KG1 (cell line): ENCODE results near the gene PPP1R10.
"Not testable (repeated sequence)": the region's sequence is repeated elsewhere in the genome, so short reads cannot be mapped to it uniquely, and the experiment has no call there.

ENCODE experiments used
- DNase-seq: peaks from one replicate; lab custom pipeline; 2025; lab: John Stamatoyannopoulos, UW

The PPP1R10 gene

DNA sequence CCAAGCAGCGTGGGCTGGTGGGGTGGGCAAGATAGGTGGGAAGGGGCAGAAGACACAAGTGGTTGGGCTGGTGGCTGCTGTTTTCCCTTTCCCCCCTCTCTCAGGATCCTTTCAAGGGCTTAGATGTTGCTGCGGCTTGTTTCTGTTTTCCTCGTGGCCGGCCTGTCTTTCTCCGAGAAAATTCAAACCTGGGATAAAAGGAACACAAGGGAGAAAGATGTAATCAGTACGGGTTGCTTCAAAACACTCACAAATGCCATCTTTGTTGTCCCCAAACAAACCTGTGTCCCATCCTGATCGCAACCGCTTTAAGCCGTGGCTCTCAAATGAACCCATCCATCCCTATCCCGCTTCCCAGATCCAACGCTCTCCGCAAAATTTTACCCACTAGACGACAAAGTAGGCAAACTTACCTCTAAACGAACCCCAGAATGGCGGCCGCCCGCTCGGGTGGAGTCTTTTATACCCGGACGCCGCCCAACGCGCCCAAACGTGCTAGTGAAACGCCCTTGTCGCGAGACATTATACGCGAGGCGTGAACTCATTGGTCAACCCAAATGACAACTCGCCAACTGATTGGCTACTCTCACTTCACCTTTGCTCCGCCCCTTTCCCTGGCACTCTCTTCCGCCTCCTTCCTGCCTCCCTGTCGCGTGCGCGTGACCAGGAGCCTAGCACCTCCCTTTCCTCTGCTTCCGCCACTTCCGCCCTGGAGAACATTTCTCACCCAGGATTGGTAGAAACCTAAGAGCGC, at the start of gene PPP1R10:
Gene PPP1R10, minus strand, starts transcription at position 433 of the 754 bp plus-strand sequence. CDS start 7,299 bp downstream, outside the sequence.
- DNase-seq, result peak; percentile 100

DNA sequence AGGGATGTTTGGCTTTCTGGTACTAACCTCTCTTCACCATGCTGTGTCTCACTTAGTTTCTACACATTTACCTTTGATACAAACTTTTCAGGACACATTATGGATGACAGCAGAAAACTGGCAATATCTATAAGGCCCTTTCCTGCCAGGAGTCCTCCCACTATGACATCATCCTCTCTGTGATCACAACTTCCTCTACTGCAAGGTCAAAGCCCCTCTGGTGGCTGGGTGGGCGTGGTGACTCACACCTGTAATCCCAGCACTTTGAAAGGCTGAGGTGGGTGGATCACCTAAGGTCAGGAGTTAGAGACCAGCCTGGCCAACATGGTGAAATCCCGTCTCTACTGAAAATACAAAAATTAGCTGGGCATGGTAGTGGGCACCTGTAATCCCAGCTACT, 49.3 kb upstream of the PPP1R10 start:
- DNase-seq, result not testable (repeated sequence)

DNA sequence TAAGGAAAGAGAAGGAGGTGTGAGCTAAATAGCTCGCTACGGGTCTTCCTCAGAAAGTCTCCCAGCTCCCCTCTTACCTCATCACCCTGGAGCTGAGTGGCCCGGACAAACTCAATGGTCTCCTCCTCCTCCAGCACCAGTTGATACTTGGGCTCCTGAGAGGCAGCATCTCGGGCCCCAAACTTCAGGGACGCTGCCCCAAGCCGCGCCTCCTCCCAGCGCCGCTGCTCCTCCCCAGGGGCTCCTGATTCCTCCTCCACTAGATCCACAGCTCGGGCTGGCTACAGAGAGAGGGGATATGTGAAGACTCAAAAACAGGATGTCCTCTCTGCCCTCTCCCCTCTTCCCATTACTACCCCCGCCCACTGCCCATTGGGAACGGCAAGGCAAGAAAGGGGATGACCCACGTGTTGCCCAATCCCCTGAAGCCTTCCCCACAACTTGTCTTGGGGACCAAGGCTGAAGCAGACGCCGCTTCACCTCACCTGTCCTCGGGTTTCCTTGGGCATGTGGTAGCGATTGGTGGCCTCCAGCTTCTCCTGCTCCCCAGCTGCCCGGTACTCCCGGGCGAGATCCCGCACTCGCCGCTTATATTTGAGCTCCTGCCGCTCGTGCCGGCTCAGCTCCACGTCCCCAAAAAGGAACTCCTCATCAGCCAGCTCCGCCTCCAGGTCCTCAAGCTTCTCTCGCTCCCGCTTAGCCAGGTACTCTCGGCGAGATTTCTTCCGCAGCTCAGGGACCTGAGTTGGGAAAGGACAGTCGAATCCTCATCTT, 48.1 kb upstream of the PPP1R10 start:
- no peak for DNase-seq

DNA sequence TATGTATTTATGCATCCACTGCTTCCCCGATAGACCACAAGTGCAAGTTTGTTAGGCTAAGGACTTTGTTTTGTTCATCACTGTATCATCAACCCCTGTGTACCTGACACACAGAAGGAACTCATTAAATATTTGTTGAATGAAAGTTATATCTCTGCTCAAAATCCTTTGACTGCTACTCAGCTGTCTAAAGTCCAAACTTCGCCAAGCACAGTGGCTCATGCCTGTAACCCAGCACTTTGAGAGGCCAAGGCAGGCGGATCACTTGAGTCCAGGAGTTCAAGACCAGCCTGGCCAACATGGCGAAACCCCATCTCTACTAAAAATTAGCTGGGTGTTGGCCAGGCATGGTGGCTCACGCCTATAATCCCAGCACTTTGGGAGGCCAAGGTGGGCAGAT, 40.9 kb upstream of the PPP1R10 start:
- DNase-seq, result not testable (repeated sequence)

DNA sequence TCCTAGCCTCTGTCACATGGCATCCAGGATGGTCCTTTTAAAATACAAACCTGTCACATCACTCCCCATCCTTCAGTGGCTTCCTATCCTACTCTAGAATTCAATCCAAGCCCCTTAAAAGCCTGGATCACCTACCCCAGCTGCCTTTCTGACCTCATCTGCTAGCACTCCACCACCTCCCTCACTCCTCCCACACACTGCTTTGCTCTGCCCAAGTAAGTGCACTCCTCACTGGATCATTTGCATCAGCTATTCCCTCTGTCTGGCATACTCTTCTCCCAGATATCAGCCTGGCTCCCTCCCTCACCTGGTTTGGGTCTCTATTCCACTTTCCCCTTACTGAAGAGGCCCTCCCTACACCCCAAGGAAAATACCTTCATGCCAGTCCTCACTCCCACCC, 40.4 kb upstream of the PPP1R10 start:
- DNase-seq, result no peak

DNA sequence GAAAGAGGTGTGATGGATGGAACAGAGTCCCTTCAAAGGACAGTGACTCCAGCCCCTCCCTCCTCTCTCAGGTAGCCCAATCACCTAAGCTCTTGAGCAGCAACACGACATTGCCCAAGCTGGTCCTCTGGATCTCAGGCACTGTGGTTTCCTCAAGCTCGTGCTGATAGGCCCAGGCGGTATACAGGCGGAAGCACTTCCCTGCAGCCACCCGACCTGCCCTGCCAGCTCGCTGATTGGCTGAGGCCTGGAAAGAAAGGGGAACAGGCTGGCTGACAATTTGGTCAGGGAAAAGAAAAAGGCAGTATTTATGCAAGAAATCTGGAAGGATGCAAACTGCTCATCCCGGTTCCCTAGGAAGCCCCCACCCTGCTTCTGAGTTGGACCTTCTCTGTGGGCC, 39.5 kb upstream of the PPP1R10 start:
- DNase-seq, result no peak

DNA sequence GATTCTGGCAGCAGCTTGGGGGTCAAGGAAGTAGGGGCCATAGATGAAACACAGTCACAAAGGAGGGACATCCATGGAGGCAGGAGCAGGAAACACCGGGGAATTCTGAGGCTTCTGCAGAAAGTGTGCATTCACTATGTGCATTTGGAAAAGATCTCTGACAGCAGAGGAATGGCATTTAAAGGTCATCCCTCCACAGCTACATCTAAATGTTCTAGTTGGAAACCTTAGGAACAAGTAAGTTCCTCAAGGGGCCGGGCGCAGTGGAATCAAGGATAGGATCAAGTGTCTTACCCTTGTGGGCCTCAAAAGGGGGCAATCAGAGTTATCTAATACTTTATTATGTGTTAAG, 38.7 kb upstream of the PPP1R10 start:
- no peak for DNase-seq

DNA sequence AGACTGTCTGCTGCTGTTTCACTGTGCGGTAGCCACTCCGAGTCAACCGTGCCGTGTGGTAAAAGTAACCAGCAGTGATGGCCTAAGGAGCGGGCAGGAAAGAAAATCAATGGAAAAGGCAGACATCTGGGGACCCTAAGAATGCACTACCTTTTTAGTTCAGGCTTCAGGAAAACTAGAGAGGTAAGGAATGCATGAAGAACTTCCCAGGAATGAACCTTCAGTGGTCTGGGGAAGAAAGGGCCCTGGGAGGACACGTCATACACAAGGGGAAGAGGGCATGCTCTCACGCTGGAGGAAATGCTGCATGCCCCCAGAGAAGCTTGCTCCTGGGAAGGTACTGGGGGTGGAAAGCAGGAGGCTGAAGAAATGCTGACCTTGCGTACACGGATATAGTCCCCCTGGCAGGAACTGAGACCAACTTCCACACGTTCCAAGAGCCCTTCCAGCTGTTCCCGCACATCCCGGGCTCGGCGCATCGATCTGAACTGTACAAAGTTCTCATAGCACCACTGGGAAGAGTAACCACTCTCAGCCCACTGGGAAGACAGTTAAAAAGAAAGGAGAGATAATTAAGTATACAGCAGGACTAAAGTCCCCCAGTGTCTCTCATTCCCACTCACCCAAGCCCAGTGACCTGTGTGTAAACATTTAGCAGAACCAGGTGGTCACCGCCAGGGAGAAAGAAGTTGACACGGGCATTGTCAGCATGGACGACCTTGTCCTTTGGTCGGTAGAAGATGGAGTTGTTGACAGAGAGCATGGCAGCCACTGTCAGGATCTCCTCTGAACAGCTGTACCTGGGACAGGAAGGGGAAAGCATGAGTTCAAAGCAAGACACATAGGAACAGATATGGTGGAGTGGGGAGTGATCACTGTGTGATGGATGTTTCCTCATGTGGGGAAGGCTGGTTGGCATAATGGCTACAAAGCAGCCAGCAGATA, 38.0 kb upstream of the PPP1R10 start:
- DNase-seq, result no peak

DNA sequence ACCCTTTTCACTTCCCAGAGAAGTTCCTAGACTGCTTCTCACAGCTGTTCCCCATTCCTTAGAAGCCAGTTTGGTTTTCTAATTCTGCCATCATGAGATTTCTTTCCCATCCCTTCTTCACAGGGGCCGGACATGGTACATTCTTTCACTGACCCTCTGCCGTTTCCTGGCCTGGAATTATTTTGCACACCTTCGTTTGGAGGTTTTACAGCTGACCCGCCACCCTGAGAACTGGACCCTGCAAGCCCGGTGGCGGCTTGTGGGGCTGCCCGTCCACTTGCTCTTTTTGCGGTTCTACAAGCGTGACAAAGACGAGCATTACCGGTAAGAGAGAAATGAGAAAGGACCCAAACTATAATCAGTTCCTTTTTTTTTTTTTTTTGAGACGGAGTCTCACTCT, 34.1 kb upstream of the PPP1R10 start:
- no peak for DNase-seq

DNA sequence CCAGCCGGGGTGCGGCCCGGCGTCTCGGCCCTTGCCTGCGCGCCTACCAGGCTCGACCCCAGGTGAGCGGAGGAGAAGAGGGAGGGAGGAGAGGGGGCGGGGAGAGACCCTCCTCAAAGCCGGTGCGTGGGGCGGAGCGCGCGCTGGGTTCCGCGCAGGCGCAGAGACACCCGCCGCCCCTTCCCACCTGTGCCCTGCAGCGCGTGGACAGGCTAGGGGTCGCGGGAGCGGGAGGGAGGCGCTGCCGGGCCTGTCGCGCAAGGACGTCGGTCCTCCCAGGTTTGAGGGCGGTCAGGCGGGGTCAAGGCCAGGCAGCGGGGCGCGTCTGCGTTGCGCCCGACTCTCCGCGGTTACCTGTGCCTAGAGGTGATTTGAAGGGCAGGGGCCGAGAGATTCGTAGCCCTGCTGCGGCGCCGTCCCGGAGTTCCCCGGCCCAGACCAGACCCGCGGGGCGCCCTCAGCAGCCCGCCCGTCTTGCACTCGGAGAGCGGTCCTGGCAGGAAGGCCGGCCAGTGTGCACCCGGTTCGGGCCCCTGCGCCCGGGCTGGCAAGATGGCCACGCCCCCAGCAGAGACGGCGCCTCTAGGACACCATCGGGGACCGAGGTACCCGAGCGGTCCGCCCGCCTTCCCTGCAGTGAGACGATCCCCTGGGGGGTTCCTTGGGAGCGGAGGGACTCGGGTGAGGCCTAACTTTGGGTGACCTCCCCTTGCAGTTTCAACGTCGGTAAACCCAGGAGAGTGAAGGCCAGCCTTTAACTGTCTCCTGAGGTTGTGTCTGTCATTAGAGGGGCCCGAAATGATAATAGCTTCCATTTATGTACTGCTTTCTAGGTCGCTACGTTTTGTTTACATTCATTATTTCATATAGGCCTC, 30.4 kb upstream of the PPP1R10 start:
- DNase-seq, result peak; percentile 44

DNA sequence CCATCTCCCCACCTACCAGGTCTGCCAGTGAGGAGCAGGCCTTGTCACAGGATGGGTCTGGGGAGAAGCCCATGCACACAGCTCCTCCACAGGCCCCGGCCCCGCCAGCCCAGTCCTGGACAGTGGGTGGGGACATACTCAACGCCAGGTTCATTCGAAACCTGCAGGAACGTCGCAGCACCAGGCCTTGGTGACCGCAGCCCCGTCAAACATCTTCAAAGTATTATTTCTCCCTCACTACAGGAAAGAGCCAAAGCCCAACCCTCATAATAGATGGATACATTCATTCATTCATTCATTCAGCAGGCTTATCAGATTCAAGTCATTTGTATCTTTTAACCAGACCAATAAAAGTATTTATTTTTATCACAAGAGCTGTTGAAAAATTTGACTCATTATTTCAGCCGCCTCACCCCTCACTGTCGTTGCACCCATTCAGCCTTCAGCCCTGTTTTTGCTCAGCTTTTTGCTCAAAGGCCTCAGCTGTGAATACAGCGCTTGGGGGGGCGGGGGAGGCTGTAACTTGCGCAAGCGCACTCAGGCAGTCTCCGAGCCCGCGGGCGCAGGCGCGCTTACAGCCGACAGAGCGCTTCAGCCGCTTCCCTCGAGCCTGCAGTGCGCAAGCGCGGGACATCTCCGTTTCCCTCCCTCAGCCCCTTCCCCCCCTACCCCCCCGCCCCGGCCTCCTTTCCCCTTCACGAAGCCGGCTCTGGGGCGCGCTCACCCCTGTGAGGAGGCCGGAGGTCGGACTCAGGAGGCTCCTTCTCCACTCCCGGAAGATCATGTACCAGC, 29.6 kb upstream of the PPP1R10 start, which contains the start of gene C6orf136:
Gene C6orf136, plus strand, starts transcription at position 684 of the 792 bp plus-strand sequence. Its CDS starts 99 bp downstream, at position 783.
- peak; percentile 83 for DNase-seq

DNA sequence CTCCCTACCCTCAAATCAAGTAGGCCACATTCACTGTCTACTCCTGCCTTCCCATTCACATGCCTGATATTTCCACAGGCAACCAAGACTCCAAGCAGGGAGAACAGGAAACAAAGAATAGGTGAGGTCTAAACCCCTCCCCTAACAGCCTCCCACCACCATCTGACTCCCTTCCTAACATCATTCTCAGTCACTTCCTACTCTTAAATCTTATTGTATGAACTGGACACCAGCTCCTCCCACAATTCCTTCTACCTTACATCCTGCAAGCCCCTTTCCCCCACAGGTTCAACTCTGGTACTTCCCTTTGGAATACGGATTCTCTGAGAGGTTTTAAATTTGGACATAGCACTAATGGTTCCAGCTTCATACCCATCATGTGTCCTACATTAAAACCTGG, 28.9 kb upstream of the PPP1R10 start:
- no peak for DNase-seq

DNA sequence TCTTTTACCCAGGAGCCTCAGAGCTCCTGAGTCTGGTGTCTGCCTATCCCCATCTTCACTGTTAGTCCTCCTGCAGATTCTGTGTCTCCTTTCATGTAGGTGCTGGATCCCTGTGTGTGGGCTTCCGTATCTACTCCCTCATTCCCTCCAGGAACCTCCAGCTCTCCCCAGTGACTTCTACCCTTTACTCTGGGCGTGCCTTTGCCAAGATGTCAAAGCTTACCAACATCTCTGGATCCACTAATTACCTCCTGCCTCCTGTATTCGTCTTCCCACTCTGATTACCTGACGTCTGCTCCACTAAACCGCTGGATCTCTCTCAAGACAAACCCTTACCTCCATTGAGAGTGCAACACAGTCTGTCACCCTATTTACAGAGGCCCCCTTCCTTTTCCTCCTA, 27.7 kb upstream of the PPP1R10 start:
- no peak for DNase-seq

DNA sequence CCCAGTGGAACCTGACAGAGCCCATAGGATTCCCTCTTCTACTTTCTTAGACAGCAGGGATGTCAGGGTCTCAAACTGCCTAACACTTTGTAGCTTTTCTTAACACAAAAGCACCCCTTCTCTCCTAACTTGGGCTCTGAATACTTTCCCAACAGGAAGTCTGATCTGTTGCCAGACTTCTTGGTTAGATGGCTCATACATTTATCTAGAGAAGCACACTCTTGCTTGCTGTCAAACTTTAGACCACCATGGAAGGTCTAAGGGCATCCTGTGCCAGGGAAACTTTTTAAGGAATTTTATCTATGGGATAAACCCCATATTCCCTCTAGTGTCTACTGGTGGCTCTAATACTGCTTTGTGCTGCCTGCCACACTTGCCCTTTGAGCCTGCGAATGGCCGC, 26.6 kb upstream of the PPP1R10 start:
- no peak for DNase-seq

DNA sequence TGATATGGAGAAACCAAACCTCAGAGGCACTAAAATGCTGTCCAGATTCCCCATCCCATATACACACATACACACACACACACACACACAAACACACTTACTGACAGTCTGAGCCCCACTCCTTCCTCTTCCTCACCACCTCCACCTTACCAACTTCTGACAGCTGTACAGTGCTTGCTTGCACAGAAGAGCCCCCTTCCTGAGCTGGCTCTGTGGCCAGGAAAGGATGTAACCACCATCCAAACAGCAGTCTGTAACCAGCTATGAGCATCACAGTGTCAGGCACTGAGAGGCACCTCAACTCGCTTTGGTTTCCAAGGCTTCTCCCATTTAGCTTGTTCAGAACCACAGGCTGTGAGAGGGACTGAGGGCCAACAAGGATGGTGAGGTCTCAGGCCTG, 24.0 kb upstream of the PPP1R10 start:
- peak; percentile 30 for DNase-seq

DNA sequence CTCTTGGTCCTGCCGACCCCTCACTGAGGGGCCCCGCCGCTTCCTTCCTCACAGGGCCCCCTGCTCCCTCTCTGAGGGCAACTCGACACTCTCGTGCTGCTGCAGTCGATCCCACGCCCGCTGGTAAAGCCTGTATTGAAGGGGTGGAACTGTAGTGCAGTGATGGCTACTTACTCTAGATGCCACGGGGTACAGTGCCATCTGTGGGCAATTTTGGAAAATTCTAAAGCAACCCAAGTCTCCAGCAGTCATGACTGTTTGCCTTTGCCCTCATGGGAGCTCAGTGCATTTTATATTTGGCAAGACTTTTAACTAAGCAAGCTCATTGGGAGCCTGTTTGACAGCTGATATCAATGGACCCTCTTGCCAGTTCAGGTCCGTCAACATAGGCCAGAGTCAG, 23.4 kb upstream of the PPP1R10 start:
- DNase-seq, result peak; percentile 23

DNA sequence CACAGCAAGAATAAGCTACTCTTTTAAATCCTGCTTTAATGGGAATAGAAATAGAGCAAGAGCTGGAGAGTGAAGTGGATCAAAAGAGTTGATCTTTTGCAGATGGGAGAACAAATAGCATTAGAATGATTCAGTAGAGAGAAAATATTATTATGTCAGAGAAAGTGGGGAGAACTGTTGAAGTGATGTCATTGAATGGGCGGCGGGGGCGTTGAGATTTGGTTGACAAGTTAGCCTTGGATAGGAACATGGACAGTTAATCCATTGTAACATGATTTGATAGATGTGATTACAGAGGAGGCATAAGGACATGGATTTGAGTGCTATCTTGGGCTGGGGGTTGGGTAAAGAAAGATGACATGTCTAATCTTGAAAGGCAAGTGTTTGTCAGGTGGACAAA, 18.8 kb upstream of the PPP1R10 start:
- no peak for DNase-seq

DNA sequence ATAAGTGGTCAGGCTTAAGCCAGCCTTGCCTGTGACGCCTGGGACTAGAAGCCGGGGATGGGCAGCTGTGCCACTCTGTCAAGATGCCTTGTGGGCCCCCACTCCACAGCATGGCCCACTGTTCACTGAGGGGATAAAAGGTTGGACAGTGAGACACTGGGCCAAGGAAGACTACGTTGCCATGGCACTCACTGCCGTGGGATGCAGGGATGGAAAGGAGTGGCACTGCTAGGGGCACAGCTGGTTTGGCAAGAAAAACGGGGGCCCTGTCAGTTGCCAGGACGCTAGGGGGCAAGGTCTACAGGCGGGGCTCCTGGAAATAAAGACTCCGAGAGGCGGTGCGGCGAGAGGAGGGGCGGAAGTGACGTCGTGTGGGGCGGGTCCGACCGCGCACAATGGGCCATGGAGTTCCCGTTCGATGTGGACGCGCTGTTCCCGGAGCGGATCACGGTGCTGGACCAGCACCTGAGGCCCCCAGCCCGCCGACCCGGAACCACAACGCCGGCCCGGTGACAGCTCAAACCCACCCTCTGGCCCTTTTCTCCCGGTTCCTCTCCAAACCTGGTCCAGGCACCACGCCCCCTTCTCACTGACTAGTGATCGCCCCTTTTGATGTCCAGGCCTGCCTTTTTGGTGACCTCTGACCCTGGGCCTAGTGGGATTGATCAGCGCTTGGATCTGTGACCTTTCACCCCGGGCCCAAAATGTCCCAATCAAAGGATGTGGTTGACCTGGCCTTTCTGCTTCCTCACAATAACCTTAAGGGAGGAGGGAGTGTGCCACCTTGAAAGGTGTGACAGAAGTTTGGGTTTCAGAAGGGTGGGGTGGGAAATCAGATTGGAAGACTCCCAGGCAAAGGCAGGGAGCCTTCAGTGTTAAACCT, 9.7 kb upstream of the PPP1R10 start, which contains the start of gene ATAT1:
Gene ATAT1, plus strand, starts transcription at position 391 of the 883 bp plus-strand sequence.
- peak; percentile 59 for DNase-seq

DNA sequence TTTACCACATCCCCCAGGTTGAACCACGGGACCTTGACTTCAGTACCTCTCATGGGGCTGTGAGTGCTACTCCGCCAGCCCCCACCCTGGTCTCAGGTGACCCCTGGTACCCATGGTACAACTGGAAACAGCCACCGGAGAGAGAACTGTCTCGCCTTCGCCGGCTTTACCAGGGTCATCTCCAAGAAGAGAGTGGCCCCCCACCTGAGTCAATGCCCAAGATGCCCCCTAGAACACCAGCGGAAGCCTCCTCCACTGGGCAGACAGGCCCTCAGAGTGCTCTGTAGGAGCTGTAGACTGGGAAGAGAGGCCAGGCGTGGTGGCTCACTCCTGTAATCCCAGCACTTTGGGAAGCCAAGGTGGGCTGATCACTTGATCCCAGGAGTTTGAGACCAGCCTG, 8.5 kb upstream of the PPP1R10 start:
- no peak for DNase-seq
